HG03135 (cell line): Measurements from ENCODE around the gene UFD1.

Source experiments
- ATAC-seq: cut with Tn5 transposase; IDR thresholded peaks from one replicate; pipeline ENCODE4 v1.9.1; 2021; ENCODE audit warnings: mild to moderate bottlenecking, moderate library complexity; ENCODE audit not compliant: unreplicated experiment

Gene UFD1

GRCh38 chr22:19472233-19472632 is 6.8 kb downstream of the UFD1 start:
- no peak for ATAC-seq

GRCh38 chr22:19471572-19471971 is 7.4 kb downstream of the UFD1 start:
- ATAC-seq, result no peak

GRCh38 chr22:19470010-19470409 is 9.0 kb downstream of the UFD1 start:
- no peak for ATAC-seq

GRCh38 chr22:19469421-19469820 is 9.6 kb downstream of the UFD1 start:
- no peak for ATAC-seq

GRCh38 chr22:19467912-19468311 is 11.1 kb downstream of the UFD1 start:
- ATAC-seq, result no peak

- ATAC-seq, result no peak
Measured at GRCh38 chr22:19466848-19467752, 11.9 kb downstream of the UFD1 start.

- no peak for ATAC-seq
Measured at GRCh38 chr22:19466126-19466716, 12.8 kb downstream of the UFD1 start.

GRCh38 chr22:19464975-19465374 is 14.0 kb downstream of the UFD1 start:
- ATAC-seq, result no peak

- ATAC-seq, result no peak
Measured at GRCh38 chr22:19464546-19464945, 14.4 kb downstream of the UFD1 start.

- no peak for ATAC-seq
Measured at GRCh38 chr22:19463491-19464469, 15.2 kb downstream of the UFD1 start.

- no peak for ATAC-seq
Measured at GRCh38 chr22:19463008-19463407, 16.0 kb downstream of the UFD1 start.

- no peak for ATAC-seq
Measured at GRCh38 chr22:19461506-19461905, 17.5 kb downstream of the UFD1 start.

- ATAC-seq, result no peak
Measured at GRCh38 chr22:19460036-19460435, 19.0 kb downstream of the UFD1 start.

GRCh38 chr22:19457828-19458428 is 21.1 kb downstream of the UFD1 start:
- no peak for ATAC-seq

GRCh38 chr22:19456541-19456940 is 22.5 kb downstream of the UFD1 start:
- ATAC-seq, result no peak

- no peak for ATAC-seq
Measured at GRCh38 chr22:19455585-19456370, 23.2 kb downstream of the UFD1 start.

GRCh38 chr22:19455033-19455432 is 24.0 kb downstream of the UFD1 start:
- no peak for ATAC-seq

GRCh38 chr22:19454156-19454555 is 24.8 kb downstream of the UFD1 start:
- no peak for ATAC-seq

GRCh38 chr22:19453718-19454117 is 25.3 kb downstream of the UFD1 start:
- no peak for ATAC-seq

GRCh38 chr22:19451570-19451969 is 27.4 kb downstream of the UFD1 start:
- ATAC-seq, result no peak
